Neuronal stem cell (in vitro differentiated cells): ENCODE results near the gene SMKR1.
"Not testable (repeated sequence)": the region's sequence is repeated elsewhere in the genome, so short reads cannot be mapped to it uniquely, and the experiment has no call there.

Source experiments
- DNase-seq: peaks from one replicate; pipeline ENCODE4 v3.0.0-alpha.2; 2013; ENCODE audit warnings: low spot score
- H2AFZ ChIP-seq: one replicate; pipeline ENCODE4 v1.6.1; 2013; ENCODE audit warnings: mild to moderate bottlenecking, low read length, inconsistent platforms
- H2AK5ac ChIP-seq: 2 replicates; pipeline ENCODE4 v1.6.1; 2013; ENCODE audit warnings: low read depth, mild to moderate bottlenecking, inconsistent platforms, low read length, moderate library complexity, mixed read lengths
- H2BK120ac ChIP-seq: 2 replicates; pipeline ENCODE4 v1.6.1; 2013; ENCODE audit warnings: low read depth, mild to moderate bottlenecking, inconsistent platforms, low read length, moderate library complexity, mixed read lengths
- H2BK12ac ChIP-seq: one replicate; pipeline ENCODE4 v1.6.1; 2013; ENCODE audit warnings: low read length, inconsistent platforms
- H2BK15ac ChIP-seq: 2 replicates; pipeline ENCODE4 v1.6.1; 2013; ENCODE audit warnings: mild to moderate bottlenecking, low read length, inconsistent platforms, mixed read lengths
- H2BK5ac ChIP-seq: one replicate; pipeline ENCODE4 v1.6.1; 2013; ENCODE audit warnings: inconsistent platforms, mild to moderate bottlenecking, low read length, moderate library complexity
- H3K14ac ChIP-seq: one replicate; pipeline ENCODE4 v1.6.1; 2013; ENCODE audit warnings: low read length, inconsistent platforms
- H3K18ac ChIP-seq: 2 replicates; pipeline ENCODE4 v1.6.1; 2013; ENCODE audit warnings: low read length, inconsistent platforms
- H3K23ac ChIP-seq: 2 replicates; pipeline ENCODE4 v1.6.1; 2013; ENCODE audit warnings: low read depth, mild to moderate bottlenecking, mixed read lengths, low read length, inconsistent platforms; ENCODE audit not compliant: poor library complexity
- H3K27ac ChIP-seq: replicated peaks from 3 replicates; pipeline ENCODE4 v1.5.1; 2013; ENCODE audit warnings: low read length, inconsistent platforms
- H3K27me3 ChIP-seq, 3 experiments: 2 replicates each; pipeline ENCODE4 v1.6.1; 2013; ENCODE audit warnings: low read length in 3 of 3, mild to moderate bottlenecking in 2 of 3, inconsistent platforms in 1 of 3, low read depth in 1 of 3, mixed read lengths in 1 of 3, moderate library complexity in 1 of 3; ENCODE audit not compliant: control insufficient read depth in 3 of 3, insufficient read depth in 3 of 3
- H3K36me3 ChIP-seq, 2 donors: replicated peaks in 1 of 2; 2 replicates each; pipeline ENCODE4 v1.6.1; 2013; ENCODE audit warnings: low read length in 2 of 2; ENCODE audit not compliant: control insufficient read depth in 2 of 2, insufficient read depth in 2 of 2
- H3K4ac ChIP-seq: 2 replicates; pipeline ENCODE4 v1.6.1; 2013; ENCODE audit warnings: inconsistent platforms, mild to moderate bottlenecking, low read length, moderate library complexity
- H3K4me1 ChIP-seq, 2 donors: 1 replicate in 1 of 2; 2 replicates in 1 of 2; pipeline ENCODE4 v1.6.1; 2013; ENCODE audit warnings: low read length in 2 of 2, low read depth in 1 of 2; ENCODE audit not compliant: control insufficient read depth in 2 of 2, insufficient read depth in 1 of 2
- H3K4me2 ChIP-seq: one replicate; pipeline ENCODE4 v1.6.1; 2013; ENCODE audit warnings: mild to moderate bottlenecking, low read length, inconsistent platforms; ENCODE audit not compliant: insufficient read depth, poor library complexity, severe bottlenecking
- H3K4me3 ChIP-seq, 2 donors: 2 replicates each; pipeline ENCODE4 v1.5.1; 2013; ENCODE audit warnings: low read length in 2 of 2, mild to moderate bottlenecking in 2 of 2, inconsistent platforms in 1 of 2, moderate library complexity in 1 of 2
- H3K79me1 ChIP-seq: one replicate; pipeline ENCODE4 v1.6.1; 2013; ENCODE audit warnings: low read depth, mild to moderate bottlenecking, inconsistent platforms, low read length, moderate library complexity
- H3K9ac ChIP-seq: one replicate; pipeline ENCODE4 v1.6.1; 2013; ENCODE audit warnings: mild to moderate bottlenecking, low read depth, low read length, inconsistent platforms; ENCODE audit not compliant: poor library complexity
- H3K9me3 ChIP-seq, 2 donors: replicated peaks in 1 of 2; 2 replicates each; pipeline versions ENCODE3 to v1.6.1; 2013; ENCODE audit warnings: low read length in 2 of 2, mild to moderate bottlenecking in 2 of 2, inconsistent platforms in 1 of 2, low read depth in 1 of 2, mixed read lengths in 1 of 2, moderate library complexity in 1 of 2; ENCODE audit not compliant: control insufficient read depth in 2 of 2, insufficient read depth in 1 of 2
- H4K8ac ChIP-seq: one replicate; pipeline ENCODE4 v1.6.1; 2013; ENCODE audit warnings: low read depth, mild to moderate bottlenecking, inconsistent platforms, low read length, moderate library complexity
- H4K91ac ChIP-seq: one replicate; pipeline ENCODE4 v1.6.1; 2013; ENCODE audit warnings: low read length, low read depth, mild to moderate bottlenecking, inconsistent platforms; ENCODE audit not compliant: poor library complexity
- WGBS, 2 donors: extraction: QIAGEN DNeasy Blood & Tissue Kit; methylation state at CpG; one replicate each; pipeline ENCODE4 v1.1.7; 2013; ENCODE audit warnings: missing lambda C conversion rate in 2 of 2, mixed read lengths in 1 of 2; ENCODE audit not compliant: insufficient read length in 2 of 2, insufficient replicate concordance in 1 of 2; ENCODE audit errors: extremely low coverage in 2 of 2; 5-methylcytosine and 5-hydroxymethylcytosine counted together

SMKR1 gene

GRCh38 chr7:129479831-129480230 lies 22.5 kb upstream of the SMKR1 start:
- Histone ChIP-seq H2BK15ac (no peak overlapping the region), H3K23ac (no peak overlapping the region), H3K4me2 (no peak overlapping the region), H3K36me3 (peaks cover 2 to 41% of the 10 kb centered on the region in 2 donors), H3K27me3 (no peaks in the 10 kb centered on the region), H2BK5ac (no peak overlapping the region), H3K18ac (no peak overlapping the region), H3K9ac (no peak overlapping the region), H3K9me3 (peaks cover 2 to 13% of the 10 kb centered on the region in 2 donors), H4K91ac (no peak overlapping the region), H3K4me1 (no peaks in the 10 kb centered on the region), H3K4me3 (no peak overlapping the region), H2AFZ (no peak overlapping the region), H4K8ac (no peak overlapping the region), H2BK120ac (no peak overlapping the region), H2AK5ac (no peak overlapping the region), H3K27ac (no peak overlapping the region), H3K4ac (no peak overlapping the region), H2BK12ac (no peak overlapping the region), H3K14ac (no peak overlapping the region), H3K79me1 (no peaks in the 10 kb centered on the region)
- DNase-seq = no peak
- no CpG with 5 or more reads among the region's 1 CpG for WGBS, 2 donors

- H3K36me3 ChIP-seq = peaks cover 4 to 48% of the 10 kb centered on the region in 2 donors
- no CpG with 5 or more reads among the region's 6 CpGs for WGBS, 2 donors
- H2BK12ac ChIP-seq = no peak overlapping the region
- H3K27me3 ChIP-seq = no peaks in the 10 kb centered on the region
- no peak overlapping the region for H2AK5ac ChIP-seq
- H3K79me1 ChIP-seq = no peaks in the 10 kb centered on the region
- no peak overlapping the region for H3K27ac ChIP-seq
- H3K23ac ChIP-seq = no peak overlapping the region
- H2BK5ac ChIP-seq = no peak overlapping the region
- H4K8ac ChIP-seq = no peak overlapping the region
- no peak overlapping the region for H3K18ac ChIP-seq
- no peak overlapping the region for H2AFZ ChIP-seq
- H3K4me2 ChIP-seq = no peak overlapping the region
- H2BK15ac ChIP-seq = no peak overlapping the region
- H3K4me1 ChIP-seq = no peaks in the 10 kb centered on the region
- H3K14ac ChIP-seq = no peak overlapping the region
- no peak overlapping the region for H3K9ac ChIP-seq
- no peak overlapping the region for H2BK120ac ChIP-seq
- no peak overlapping the region for H3K4ac ChIP-seq
- no peak overlapping the region for H3K4me3 ChIP-seq
- no peak for DNase-seq
- H3K9me3 ChIP-seq = peaks cover 0 to 10% of the 10 kb centered on the region in 2 donors
- H4K91ac ChIP-seq = no peak overlapping the region
Measured at GRCh38 chr7:129480674-129481363, 21.5 kb upstream of the SMKR1 start.

- not testable (repeated sequence) for H3K18ac ChIP-seq, H3K14ac ChIP-seq, H3K27me3 ChIP-seq, H2AK5ac ChIP-seq, H3K27ac ChIP-seq, H2BK12ac ChIP-seq, H2BK120ac ChIP-seq, H3K4me2 ChIP-seq, H2AFZ ChIP-seq, H3K79me1 ChIP-seq, DNase-seq, H2BK5ac ChIP-seq, H4K91ac ChIP-seq, H3K4me1 ChIP-seq, H2BK15ac ChIP-seq, H4K8ac ChIP-seq, H3K4me3 ChIP-seq, H3K4ac ChIP-seq, H3K23ac ChIP-seq, H3K9ac ChIP-seq
- peaks cover 0 to 10% of the 10 kb centered on the region in 2 donors for H3K9me3 ChIP-seq
- H3K36me3 ChIP-seq = peaks cover 4 to 53% of the 10 kb centered on the region in 2 donors
- no CpG with 5 or more reads among the region's 6 CpGs for WGBS, 2 donors
Measured at GRCh38 chr7:129481376-129481775, 21.0 kb upstream of the SMKR1 start.

- Histone ChIP-seq H2AK5ac (no peak overlapping the region), H4K8ac (no peak overlapping the region), H2BK12ac (no peak overlapping the region), H2BK120ac (no peak overlapping the region), H3K4me3 (peak overlapping the region in 1 of 2 donors; percentile 34), H3K4ac (no peak overlapping the region), H3K9me3 (peaks cover 0 to 5% of the 10 kb centered on the region in 2 donors), H3K4me1 (no peaks in the 10 kb centered on the region), H3K9ac (no peak overlapping the region), H3K4me2 (no peak overlapping the region), H3K27me3 (no peaks in the 10 kb centered on the region), H3K36me3 (peaks cover 4 to 62% of the 10 kb centered on the region in 2 donors), H3K23ac (no peak overlapping the region), H2AFZ (no peak overlapping the region), H3K18ac (no peak overlapping the region), H3K27ac (no peak overlapping the region), H4K91ac (no peak overlapping the region), H3K79me1 (no peaks in the 10 kb centered on the region), H3K14ac (no peak overlapping the region), H2BK5ac (no peak overlapping the region), H2BK15ac (no peak overlapping the region)
- no CpG with 5 or more reads among the region's 8 CpGs for WGBS, 2 donors
- DNase-seq = no peak
Measured at GRCh38 chr7:129482781-129483180, 19.6 kb upstream of the SMKR1 start.
